SK-N-SH (cell line): Measurements from ENCODE around the gene DCDC1. TPM values are rescaled to one million over a fixed set of nuclear protein-coding genes. Genes with fewer than 3 reads are reported as not detected.

Experiments used
- CTCF ChIA-PET: fragments of 300-600, 350-600 bp; formaldehyde crosslinking; extraction: SDS; loops from one replicate; lab custom pipeline; 2021; lab: Yijun Ruan, JAX
- POLR2A ChIA-PET: fragments of 350-600 bp; sonication (Branson Sonifier 250); formaldehyde crosslinking; extraction: SDS; loops from one replicate; lab custom pipeline; 2020; ENCODE audit warnings: antibody characterized with exemption, inconsistent platforms; lab: Yijun Ruan, JAX
- DNase-seq: peaks from one replicate; pipeline ENCODE4 v3.0.0; 2012
- H2AFZ ChIP-seq: fragments of 200-600 bp; sonication (generic); 2 replicates; pipeline ENCODE4 v1.8.1; 2016; ENCODE audit warnings: antibody characterized with exemption, mild to moderate bottlenecking, low read depth
- H3F3A ChIP-seq: fragments of 200-600 bp; sonication (generic); replicated peaks from 2 replicates; pipeline ENCODE3; 2016; ENCODE audit warnings: antibody characterized with exemption, mild to moderate bottlenecking; ENCODE audit not compliant: insufficient read depth
- H3K27ac ChIP-seq, 2 experiments: fragments of 200-500 bp in 1 of 2; fragments of 200-600 bp in 1 of 2; sonication (Bioruptor generic) in 1 of 2; sonication (generic), shearing (Covaris generic) in 1 of 2; 2 replicates each; pipeline versions ENCODE4 v1.5.1 to v1.6.1; 2014 to 2016; ENCODE audit warnings: low read depth in 2 of 2, inconsistent platforms in 1 of 2, low read length in 1 of 2, mild to moderate bottlenecking in 1 of 2, mixed read lengths in 1 of 2
- H3K27me3 ChIP-seq: fragments of 200-600 bp; sonication (generic), shearing (Covaris generic); 2 replicates; pipeline ENCODE4 v1.6.1; 2016; ENCODE audit warnings: mixed run types; ENCODE audit not compliant: insufficient read depth
- H3K36me3 ChIP-seq, 2 experiments: fragments of 200-500 bp in 1 of 2; fragments of 200-600 bp in 1 of 2; sonication (Bioruptor generic) in 1 of 2; sonication (generic) in 1 of 2; replicated peaks in 1 of 2; 2 replicates each; pipeline versions ENCODE3 to v1.5.1; 2014 to 2016; ENCODE audit warnings: low read length in 1 of 2, mild to moderate bottlenecking in 1 of 2; ENCODE audit not compliant: insufficient read depth in 2 of 2, control insufficient read depth in 1 of 2
- H3K4me1 ChIP-seq, 2 experiments: fragments of 200-500 bp in 1 of 2; fragments of 200-600 bp in 1 of 2; sonication (Bioruptor generic) in 1 of 2; sonication (generic), shearing (Covaris generic) in 1 of 2; 2 replicates each; pipeline versions ENCODE4 v1.5.1 to v1.6.1; 2014 to 2016; ENCODE audit warnings: low read depth in 1 of 2, low read length in 1 of 2, mixed run types in 1 of 2; ENCODE audit not compliant: insufficient read depth in 2 of 2, control insufficient read depth in 1 of 2
- H3K4me2 ChIP-seq: fragments of 200-600 bp; sonication (generic), shearing (Covaris generic); 2 replicates; pipeline ENCODE4 v1.6.1; 2017; ENCODE audit warnings: mixed run types
- H3K4me3 ChIP-seq, 2 experiments: fragments of 200-500 bp in 1 of 2; fragments of 200-600 bp in 1 of 2; sonication (Bioruptor generic) in 1 of 2; sonication (generic), shearing (Covaris generic) in 1 of 2; 2 replicates each; pipeline versions ENCODE4 v1.5.1 to v1.8.1; 2014 to 2016; ENCODE audit warnings: low read depth in 2 of 2, inconsistent platforms in 1 of 2, low read length in 1 of 2, mild to moderate bottlenecking in 1 of 2, mixed read lengths in 1 of 2, moderate library complexity in 1 of 2
- H3K79me2 ChIP-seq: fragments of 200-600 bp; sonication (generic); 2 replicates; pipeline ENCODE4 v1.8.1; 2017; ENCODE audit warnings: mild to moderate bottlenecking; ENCODE audit not compliant: insufficient read depth
- H3K9ac ChIP-seq: fragments of 200-600 bp; sonication (generic); 2 replicates; pipeline ENCODE4 v1.6.1; 2017; ENCODE audit warnings: mixed run types
- H3K9me2 ChIP-seq: fragments of 200-600 bp; sonication (generic); 2 replicates; pipeline ENCODE4 v1.6.1; 2017; ENCODE audit warnings: mixed run types
- H3K9me3 ChIP-seq: fragments of 200-600 bp; sonication (generic); 2 replicates; pipeline ENCODE4 v1.6.1; 2017; ENCODE audit warnings: mixed run types, mild to moderate bottlenecking, moderate library complexity
- H4K20me1 ChIP-seq: fragments of 200-600 bp; sonication (generic); 2 replicates; pipeline ENCODE4 v1.6.1; 2017; ENCODE audit warnings: mild to moderate bottlenecking, mixed run types; ENCODE audit not compliant: insufficient read depth
- CHD2 ChIP-seq: fragments of 150-350 bp; IDR thresholded peaks from 2 replicates; pipeline ENCODE4 v1.6.1; 2018; ENCODE audit warnings: low read length; ENCODE audit not compliant: partially characterized antibody
- ELF1 ChIP-seq: IDR thresholded peaks from 2 replicates; pipeline ENCODE4 v1.4.0; 2012
- FOSL2 ChIP-seq: IDR thresholded peaks from 2 replicates; pipeline ENCODE4 v1.4.0; 2012; ENCODE audit warnings: low read depth, mild to moderate bottlenecking, moderate library complexity, borderline replicate concordance
- FOXJ3 ChIP-seq: sonication (generic); formaldehyde crosslinking; IDR thresholded peaks from 2 replicates; pipeline ENCODE4 v1.5.1; 2020; ENCODE audit warnings: mild to moderate bottlenecking, missing genetic modification reagents
- FOXM1 ChIP-seq: IDR thresholded peaks from 2 replicates; pipeline ENCODE4 v1.4.0; 2012; ENCODE audit warnings: low read depth, mild to moderate bottlenecking
- GABPA ChIP-seq: IDR thresholded peaks from 2 replicates; pipeline ENCODE4 v1.4.0; 2012; ENCODE audit warnings: low read depth, mild to moderate bottlenecking
- IRF3 ChIP-seq: fragments of 150-350 bp; IDR thresholded peaks from 2 replicates; pipeline ENCODE4 v1.6.1; 2016; ENCODE audit warnings: mild to moderate bottlenecking, low read depth, low read length
- MEF2A ChIP-seq: IDR thresholded peaks from 2 replicates; pipeline ENCODE4 v1.4.0; 2012; ENCODE audit warnings: low read depth, borderline replicate concordance
- MXI1 ChIP-seq: IDR thresholded peaks from 2 replicates; pipeline ENCODE4 v1.6.1; 2012; ENCODE audit warnings: mild to moderate bottlenecking, low read depth, low read length, improper control_type of control experiment
- PBX3 ChIP-seq: IDR thresholded peaks from 2 replicates; pipeline ENCODE4; 2012
- RAD21 ChIP-seq: IDR thresholded peaks from 2 replicates; pipeline ENCODE4 v1.6.1; 2012; ENCODE audit warnings: mild to moderate bottlenecking, low read length
- RXRA ChIP-seq: IDR thresholded peaks from 2 replicates; pipeline ENCODE4 v1.4.0; 2012; ENCODE audit warnings: low read depth, mild to moderate bottlenecking, borderline replicate concordance
- SIN3A ChIP-seq: IDR thresholded peaks from 2 replicates; pipeline ENCODE4 v1.6.1; 2012; ENCODE audit warnings: low read depth, mild to moderate bottlenecking, low read length, moderate library complexity, borderline replicate concordance
- SMC3 ChIP-seq: IDR thresholded peaks from 2 replicates; pipeline ENCODE4 v1.6.1; 2012; ENCODE audit warnings: low read depth, low read length, improper control_type of control experiment
- TAF1 ChIP-seq: IDR thresholded peaks from 2 replicates; pipeline ENCODE4 v1.6.1; 2012; ENCODE audit warnings: low read depth, mild to moderate bottlenecking, low read length, moderate library complexity, borderline replicate concordance
- TCF12 ChIP-seq: IDR thresholded peaks from 2 replicates; pipeline ENCODE4 v1.4.0; 2012
- TEAD4 ChIP-seq: IDR thresholded peaks from 2 replicates; pipeline ENCODE4 v1.4.0; 2012; ENCODE audit warnings: mild to moderate bottlenecking, borderline replicate concordance; ENCODE audit not compliant: insufficient read depth
- USF2 ChIP-seq: fragments of 150-350 bp; IDR thresholded peaks from 2 replicates; pipeline ENCODE4 v1.6.1; 2017; ENCODE audit warnings: antibody characterized with exemption, low read length, low read depth, borderline replicate concordance
- ZBTB33 ChIP-seq: IDR thresholded peaks from 2 replicates; pipeline ENCODE4 v1.4.0; 2012; ENCODE audit warnings: low read depth, borderline replicate concordance
- WGBS: methylation state at CpG from one replicate; pipeline ENCODE4 v1.1.6; 2017; ENCODE audit warnings: low lambda C conversion rate; 5-methylcytosine and 5-hydroxymethylcytosine counted together
- polyA plus RNA-seq, 3 experiments: library from polyadenylated mRNA; depleted of rRNA; stranded (reverse); fragments of >200 nt; gene quantifications; 2 replicates each; pipeline ENCODE4 v1.2.3, GENCODE V29; 2012

Gene DCDC1
- polyA plus RNA-seq, 1 of the 3 experiments (the other 2 are of a cell fraction): 0.12 TPM

GRCh38 chr11:31131760-31132159, 237.8 kb downstream of the DCDC1 start:
- Histone ChIP-seq H3K4me3 (no peak overlapping the region), H3K9ac (no peak overlapping the region), H3K9me2 (no peaks in the 10 kb centered on the region), H3K4me2 (no peak overlapping the region), H4K20me1 (no peaks in the 10 kb centered on the region), H3K79me2 (no peaks in the 10 kb centered on the region), H3K9me3 (no peaks in the 10 kb centered on the region), H3K36me3 (no peaks in the 10 kb centered on the region), H3K27me3 (no peaks in the 10 kb centered on the region), H3K27ac (no peak overlapping the region), H3K4me1 (no peaks in the 10 kb centered on the region), H3F3A (no peaks in the 10 kb centered on the region), H2AFZ (no peak overlapping the region)
- no peak for DNase-seq
- CTCF ChIA-PET: no interaction called here
- POLR2A ChIA-PET: no interaction called here
- WGBS: 6% methylated on average over 1 of the region's 1 CpG
- TF ChIP-seq CHD2: no peak
- no peak for TF ChIP-seq MXI1
- no peak for TF ChIP-seq ELF1
- TF ChIP-seq TAF1: no peak
- TF ChIP-seq SIN3A: no peak
- no peak for TF ChIP-seq FOSL2
- TF ChIP-seq USF2: no peak
- no peak for TF ChIP-seq TCF12
- TF ChIP-seq IRF3: no peak
- TF ChIP-seq ZBTB33: no peak
- TF ChIP-seq GABPA: no peak
- no peak for TF ChIP-seq SMC3
- no peak for TF ChIP-seq RAD21
- TF ChIP-seq FOXM1: no peak
- TF ChIP-seq MEF2A: no peak
- TF ChIP-seq PBX3: no peak
- TF ChIP-seq FOXJ3 (CRISPR knock-in tag): no peak
- no peak for TF ChIP-seq RXRA
- TF ChIP-seq TEAD4: no peak
